GM19035 (cell line): ENCODE measurements around the gene FHIT.

Source experiments
- ATAC-seq: cut with Tn5 transposase; IDR thresholded peaks from one replicate; pipeline ENCODE4 v1.9.1; 2021; ENCODE audit not compliant: unreplicated experiment

Gene FHIT

GRCh38 chr3:59766200-59766872, 1484.9 kb downstream of the FHIT start:
- no peak for ATAC-seq

GRCh38 chr3:59764171-59764570, 1487.1 kb downstream of the FHIT start:
- no peak for ATAC-seq

GRCh38 chr3:59762941-59763340, 1488.3 kb downstream of the FHIT start:
- no peak for ATAC-seq

GRCh38 chr3:59759298-59760031, 1491.8 kb downstream of the FHIT start:
- no peak for ATAC-seq

- no peak for ATAC-seq
Observed at GRCh38 chr3:59758672-59759071, 1492.6 kb downstream of the FHIT start.

GRCh38 chr3:59756934-59757333, 1494.3 kb downstream of the FHIT start:
- ATAC-seq: no peak

GRCh38 chr3:59754456-59755129, 1496.7 kb downstream of the FHIT start:
- no peak for ATAC-seq

GRCh38 chr3:59753808-59754450, 1497.3 kb downstream of the FHIT start:
- no peak for ATAC-seq

- no peak for ATAC-seq
Observed at GRCh38 chr3:59752925-59753324, 1498.3 kb downstream of the FHIT start.

- no peak for ATAC-seq
Observed at GRCh38 chr3:59751606-59752005, 1499.6 kb downstream of the FHIT start.

- no peak for ATAC-seq
Observed at GRCh38 chr3:59750391-59750790, 1500.9 kb downstream of the FHIT start.

GRCh38 chr3:59749291-59749690, 1502.0 kb downstream of the FHIT start:
- ATAC-seq: no peak

- ATAC-seq: no peak
Observed at GRCh38 chr3:59746585-59746984, 1504.7 kb downstream of the FHIT start.

- ATAC-seq: no peak
Observed at GRCh38 chr3:59737241-59737640, 1514.0 kb downstream of the FHIT start.

- ATAC-seq: no peak
Observed at GRCh38 chr3:59734061-59734460, 1517.2 kb downstream of the FHIT start.

- ATAC-seq: no peak
Observed at GRCh38 chr3:59733041-59733809, 1518.0 kb downstream of the FHIT start.

- ATAC-seq: no peak
Observed at GRCh38 chr3:59731943-59732342, 1519.3 kb downstream of the FHIT start.

GRCh38 chr3:59730591-59730990, 1520.7 kb downstream of the FHIT start:
- no peak for ATAC-seq

- ATAC-seq: no peak
Observed at GRCh38 chr3:59728587-59728908, 1522.7 kb downstream of the FHIT start.

- ATAC-seq: no peak
Observed at GRCh38 chr3:59727902-59728586, 1523.2 kb downstream of the FHIT start.
